GM21367 (cell line): ENCODE measurements around the gene DMD.
A peak's percentile ranks its signal among the peaks of the same experiment; 100 is the strongest.

Experiments used
- ATAC-seq: cut with Tn5 transposase; IDR thresholded peaks from one replicate; pipeline ENCODE4 v1.9.1; 2021; ENCODE audit not compliant: unreplicated experiment

The DMD gene

DNA sequence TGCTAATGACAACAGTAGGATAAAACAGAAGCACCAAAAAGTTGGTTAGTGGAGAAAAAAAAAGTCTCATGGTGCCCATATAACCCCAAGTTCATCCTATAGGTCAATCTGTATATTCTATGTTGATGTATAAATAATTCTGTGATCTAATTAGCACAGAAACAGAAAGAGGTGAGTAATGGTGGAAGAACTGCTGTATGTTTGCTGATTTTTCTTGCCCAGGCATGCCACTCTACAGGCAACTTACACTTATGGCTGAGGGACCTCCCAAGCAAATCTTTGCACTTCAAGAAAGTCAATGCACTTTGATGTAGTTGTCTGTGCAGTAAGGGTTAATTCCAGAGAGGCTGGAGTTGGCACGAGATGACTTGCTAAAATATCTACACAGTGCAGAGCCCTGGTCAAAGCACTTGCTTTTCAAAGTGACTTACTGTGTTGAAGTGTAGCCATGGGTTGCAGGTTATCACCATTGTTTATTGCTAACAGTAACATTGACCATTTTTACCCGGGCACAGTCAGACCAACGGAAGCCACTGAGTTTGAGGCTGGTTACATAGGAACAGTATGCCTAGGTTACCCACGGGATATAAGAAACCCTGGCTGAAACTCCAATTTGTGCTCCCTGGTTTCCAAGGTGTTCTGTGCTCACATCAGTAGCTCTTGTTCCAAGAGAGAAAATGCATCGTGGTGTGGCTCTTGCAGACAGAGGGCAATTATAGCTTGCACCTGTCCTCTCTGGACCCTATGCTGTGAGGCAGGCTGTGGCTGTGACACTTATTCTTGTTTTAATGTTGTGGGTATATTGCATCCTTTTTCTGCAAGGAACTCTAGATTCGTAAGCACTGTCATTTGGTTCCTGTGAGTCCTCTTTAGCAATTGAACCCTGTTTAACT lies 1998.2 kb downstream of the DMD start:
- ATAC-seq, result no peak

DNA sequence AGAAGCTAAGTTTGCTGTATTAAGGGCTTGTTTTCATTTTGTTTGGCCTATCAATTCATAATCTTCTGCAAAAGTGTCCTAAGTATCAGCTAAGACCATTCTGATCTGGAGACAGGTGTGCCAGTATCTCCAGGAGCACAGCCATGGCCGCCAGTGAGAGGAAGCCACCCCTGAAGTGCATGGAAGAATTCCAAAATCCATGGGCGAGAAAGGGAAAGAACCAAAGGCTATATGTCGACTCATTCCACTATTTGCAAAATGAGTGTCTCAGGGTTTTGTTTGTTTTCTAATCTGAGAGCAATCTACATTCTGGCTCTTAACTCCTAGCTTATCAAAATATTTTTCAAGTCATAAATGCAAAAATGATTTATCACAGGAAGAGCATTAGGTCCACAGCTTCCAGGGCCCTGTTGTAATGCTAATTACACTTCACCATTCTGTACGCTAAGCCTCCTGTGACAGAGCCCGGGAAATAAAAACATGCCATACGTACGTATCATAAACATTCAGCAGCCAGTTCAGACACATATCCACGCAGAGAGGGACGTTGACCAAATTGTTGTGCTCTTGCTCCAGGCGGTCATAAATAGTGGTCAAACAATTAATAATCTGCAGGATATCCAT lies 2002.2 kb downstream of the DMD start:
- ATAC-seq, result no peak

DNA sequence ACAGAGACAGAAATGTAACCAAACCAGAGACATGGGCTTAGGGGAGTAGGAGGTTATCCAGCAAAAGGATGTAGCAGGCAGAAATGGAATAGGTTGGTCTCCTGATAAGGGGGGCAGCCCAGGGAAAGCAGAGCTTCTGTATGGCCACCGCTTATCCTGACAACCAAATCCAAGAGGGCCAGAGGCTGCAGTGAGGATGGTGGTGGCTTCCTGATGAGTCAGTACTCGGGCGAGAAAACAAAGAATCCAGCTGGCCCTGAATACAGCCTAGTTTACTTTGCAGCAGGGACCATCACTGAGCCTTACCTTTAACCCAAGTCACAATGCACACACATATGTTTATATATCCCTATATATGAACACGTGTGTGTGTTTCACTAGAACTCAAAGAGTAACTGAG lies 2009.8 kb downstream of the DMD start:
- ATAC-seq, result no peak

DNA sequence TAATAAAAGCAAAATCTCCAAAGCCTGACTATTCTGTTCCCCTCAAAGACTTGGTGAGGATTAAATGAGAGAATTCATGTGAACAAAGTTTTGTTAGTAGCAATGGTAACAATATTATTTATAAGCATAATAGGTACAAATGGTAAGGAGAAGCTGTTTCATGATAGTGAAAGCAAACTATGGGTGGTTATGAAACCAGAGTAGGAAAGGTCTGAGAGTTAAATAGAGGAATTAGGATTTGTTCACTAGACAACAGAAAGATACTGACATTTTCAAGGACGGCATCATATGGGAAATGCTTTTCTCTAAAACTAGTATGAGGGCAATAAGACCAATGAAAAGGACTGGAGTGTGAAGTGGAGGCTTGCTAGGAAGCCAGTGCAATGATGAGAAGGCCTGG lies 2010.9 kb downstream of the DMD start:
- no peak for ATAC-seq

DNA sequence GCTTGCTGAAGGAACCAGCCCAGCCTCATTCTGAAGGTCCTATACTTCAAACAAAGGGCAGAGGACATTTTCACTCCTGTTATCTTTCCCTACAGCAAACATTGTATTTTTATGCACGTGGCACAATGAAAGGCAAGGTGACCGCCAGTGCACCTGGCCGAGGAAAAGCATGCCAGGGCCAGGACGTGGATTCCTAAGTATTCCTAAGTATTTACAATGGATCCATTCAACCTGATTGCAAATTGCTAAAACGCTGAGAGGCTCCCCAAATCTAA lies 2011.6 kb downstream of the DMD start:
- no peak for ATAC-seq

DNA sequence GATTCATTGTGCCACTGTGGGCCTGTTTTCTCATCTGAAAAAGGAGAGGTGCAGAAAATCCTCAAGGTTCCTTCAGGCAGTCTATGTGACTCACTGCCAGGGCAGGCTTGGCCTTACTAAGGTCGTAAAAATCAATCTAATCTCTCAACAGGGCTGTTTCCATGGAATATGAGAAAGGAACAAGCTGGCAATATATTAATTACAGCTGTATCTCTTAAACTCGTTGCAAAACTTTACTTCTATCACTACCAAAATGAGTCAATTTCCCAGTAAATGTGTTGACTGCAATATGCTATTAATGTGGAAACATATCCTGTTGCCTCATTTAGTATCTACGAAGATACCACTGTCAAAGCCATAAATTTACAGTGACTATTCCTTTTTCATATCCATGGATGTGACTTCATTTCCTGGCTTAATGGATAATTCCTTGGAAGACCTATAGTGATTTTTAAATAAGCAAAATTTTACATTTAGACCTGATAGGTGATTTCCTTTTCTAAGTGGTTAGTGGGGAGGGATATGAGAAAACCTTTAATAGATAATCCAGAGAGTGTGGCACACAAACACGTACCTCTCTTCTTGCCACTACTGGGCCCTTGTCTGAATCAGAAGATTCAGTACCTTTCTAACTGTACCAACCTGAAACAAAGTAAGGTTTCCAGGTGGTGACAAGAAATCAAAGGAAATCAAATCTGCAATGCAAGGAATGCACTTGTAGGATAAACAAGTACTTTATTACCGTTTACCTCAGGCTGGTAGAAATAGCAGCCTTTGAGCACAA lies 2012.1 kb downstream of the DMD start:
- ATAC-seq, result no peak

DNA sequence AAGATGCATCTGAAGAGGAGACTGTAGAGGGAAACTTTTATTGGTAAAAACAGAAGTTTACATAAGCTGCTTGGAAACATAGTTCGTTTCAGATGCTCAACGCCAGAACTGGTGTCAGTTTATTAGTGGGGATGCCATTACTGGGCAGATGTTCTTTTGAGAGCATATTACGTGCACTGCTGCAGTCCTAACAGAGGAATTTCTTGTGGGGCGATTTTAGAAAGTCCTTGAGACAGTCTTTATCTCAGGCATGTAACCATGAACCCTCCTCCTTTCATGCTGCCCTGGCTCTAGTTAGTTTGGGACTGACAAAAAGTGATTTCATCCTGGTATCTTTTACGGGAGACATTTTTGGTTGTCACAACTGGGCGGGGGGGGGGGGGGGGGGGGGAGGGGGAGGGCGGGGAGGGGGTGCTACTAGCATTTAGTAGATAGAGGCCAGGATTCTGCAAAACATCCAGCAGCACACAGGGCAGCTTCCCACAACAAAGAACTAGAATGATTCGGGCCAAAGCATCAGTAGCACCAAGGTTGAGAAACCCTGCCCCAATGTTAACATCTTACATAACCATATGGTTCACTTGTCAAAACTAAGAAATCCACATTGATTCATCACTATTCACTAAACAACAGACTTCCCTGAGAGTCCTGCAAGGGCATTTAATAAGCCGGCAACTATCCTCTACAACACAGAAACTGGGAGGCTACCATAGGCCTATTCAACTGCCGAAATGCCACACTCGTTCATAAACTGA lies 2021.0 kb downstream of the DMD start:
- ATAC-seq, result no peak

DNA sequence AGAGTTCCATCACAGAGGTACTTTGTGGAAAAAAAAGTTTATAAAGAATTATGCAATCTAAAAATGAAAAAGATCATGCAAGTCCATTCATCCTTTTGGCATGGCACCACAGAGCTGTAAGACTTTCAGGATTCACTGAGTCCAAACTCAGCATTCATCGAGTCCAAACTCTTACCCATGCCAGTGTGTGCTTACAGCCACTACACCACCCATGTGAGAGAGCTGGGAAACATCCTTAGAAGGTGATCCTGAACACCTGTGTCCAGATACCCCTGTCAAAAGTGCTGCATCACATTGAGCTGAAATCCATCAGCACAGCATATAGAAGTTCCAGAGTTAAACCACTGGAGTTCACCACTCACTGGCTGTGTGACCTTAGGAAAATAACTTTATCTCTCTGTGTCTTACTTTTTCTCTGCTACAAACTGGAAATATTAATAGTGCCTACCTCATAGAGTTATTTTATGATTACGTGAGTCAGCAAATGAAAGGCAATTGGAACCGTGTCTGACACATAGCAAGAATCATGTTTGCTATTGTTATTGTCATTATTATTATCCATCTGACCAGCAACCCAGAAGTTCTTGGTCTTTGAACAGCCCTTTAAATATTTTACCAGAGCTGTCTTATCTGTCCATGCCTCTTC lies 2024.5 kb downstream of the DMD start:
- no peak for ATAC-seq

DNA sequence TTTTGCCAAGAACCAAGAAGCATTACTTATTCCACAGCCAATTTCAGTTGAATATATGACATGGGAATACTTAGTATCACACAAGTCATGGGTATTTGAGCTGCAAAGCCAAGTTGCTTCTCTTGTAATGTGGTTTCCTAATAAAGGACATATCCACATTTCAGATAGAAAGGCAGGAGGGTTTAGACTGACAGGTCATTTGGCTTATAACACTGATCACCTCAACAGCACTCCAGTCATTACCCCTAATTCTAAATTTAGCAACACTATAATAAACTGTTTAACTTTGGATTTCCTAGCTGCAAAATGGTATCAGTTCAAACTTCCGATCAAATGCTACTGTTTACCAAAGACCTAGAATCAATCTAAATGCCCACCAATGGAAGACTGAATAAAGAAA lies 2025.5 kb downstream of the DMD start:
- no peak for ATAC-seq

DNA sequence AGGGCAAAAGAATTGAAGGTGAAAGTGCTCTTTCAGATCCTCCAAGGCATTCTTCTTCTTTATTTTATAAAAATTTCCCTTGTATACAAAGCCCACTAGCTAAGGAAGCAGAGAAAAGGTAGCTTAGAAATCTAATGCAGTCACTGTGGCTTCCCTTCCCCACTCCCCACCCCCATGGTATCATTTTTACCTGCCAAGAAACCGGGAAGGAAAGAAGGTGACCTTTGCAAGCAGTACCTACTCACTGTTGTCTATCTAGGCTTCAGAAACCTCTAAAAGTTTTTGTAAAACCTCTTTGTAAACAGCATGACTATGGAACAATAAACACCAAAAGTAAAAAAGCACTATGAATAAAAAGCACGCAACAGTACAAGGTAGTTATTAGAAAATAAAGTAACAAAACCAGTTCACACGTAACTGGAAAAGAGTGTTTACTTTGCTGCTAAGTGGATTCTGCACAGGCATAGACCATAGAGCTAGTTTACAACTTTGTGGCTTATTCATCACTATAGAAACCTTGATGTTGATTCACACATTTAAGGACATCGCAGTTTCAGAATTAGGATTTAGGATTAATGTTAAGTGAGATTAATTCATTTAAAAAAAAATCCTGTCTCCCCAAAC lies 2029.9 kb downstream of the DMD start:
- no peak for ATAC-seq

DNA sequence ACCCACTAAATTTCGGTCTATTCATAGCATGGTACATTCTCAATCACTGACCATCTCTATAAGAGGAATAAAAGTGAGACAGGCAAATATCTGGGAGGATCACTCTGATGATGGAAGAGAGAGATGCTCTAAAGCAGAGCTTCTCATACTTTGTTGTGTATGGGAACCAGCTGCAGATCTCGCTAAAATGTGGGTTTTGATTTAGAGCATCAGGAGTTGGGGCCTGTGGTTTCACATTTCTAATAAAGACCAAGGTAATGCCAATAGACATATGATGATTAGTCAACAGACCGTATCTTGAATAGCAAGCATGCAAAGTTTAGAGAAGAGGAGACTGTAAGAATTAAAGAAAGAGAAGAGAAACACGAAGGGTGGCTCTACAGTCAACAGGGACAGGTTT lies 2032.1 kb downstream of the DMD start:
- ATAC-seq, result no peak

DNA sequence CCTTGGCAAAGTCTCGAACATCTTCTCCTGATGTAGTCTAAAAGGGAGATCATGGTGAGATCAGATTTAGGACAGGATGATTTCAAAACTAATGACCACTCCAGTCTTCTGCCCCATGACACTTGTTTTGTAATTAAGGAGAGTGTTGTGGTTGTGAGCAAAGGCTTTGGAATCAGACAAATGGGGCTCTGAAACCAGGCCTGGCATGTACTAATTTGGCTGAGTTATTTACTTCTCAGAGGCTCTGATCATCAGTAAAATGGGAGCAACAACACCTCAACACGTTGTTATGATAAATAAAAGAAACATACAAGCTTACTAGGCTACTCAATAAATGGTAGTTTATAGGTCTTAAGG lies 2032.6 kb downstream of the DMD start:
- ATAC-seq, result no peak

DNA sequence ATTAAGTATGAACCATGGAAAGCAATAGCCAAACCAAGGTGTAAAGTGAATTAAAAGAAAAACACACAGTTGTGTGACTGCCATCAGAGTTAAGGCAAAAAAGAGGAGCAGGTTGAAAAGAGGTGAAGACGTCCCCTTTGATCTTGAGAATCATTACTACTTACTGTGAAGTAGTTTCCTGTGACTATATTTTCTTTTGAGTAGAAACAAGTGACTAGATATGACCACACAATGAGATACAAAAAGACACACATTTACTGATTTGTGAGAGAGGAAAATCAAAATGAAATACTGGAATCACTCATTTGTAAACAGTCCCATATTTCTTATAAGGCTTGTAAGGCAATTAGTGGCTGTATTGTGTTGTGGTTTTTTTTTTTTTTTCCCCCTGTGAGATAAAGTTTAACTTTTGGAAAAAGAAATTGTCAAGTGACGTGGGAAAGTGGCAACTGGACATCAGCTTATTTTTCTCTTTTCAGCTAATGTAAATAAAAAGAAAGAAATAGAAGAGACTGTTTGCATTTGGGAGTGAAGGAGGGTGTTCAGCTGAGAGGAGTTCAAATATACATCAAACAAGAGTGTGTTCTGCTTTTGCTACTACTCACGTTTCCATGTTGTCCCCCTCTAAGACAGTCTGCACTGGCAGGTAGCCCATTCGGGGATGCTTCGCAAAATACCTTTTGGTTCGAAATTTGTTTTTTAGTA lies 2033.1 kb downstream of the DMD start:
- ATAC-seq, result peak; percentile 53

DNA sequence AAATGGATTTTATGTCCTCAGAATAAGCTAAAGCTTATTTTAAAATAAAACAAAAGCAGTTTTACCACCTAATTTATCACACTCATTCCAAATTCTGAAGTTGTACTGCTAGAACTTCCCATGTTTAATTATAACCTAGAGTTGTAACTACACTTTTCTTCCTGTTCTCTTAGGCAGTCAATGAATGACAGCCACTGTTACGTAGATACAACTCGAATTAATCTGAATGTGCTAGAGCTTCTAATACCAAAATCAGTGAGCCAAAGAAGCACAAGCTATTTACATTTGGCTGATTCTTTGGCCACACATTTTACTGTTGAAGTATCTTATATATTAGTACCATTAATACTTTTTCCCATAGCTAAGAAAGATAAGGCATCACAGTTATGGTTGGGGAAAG lies 2040.6 kb downstream of the DMD start:
- no peak for ATAC-seq

DNA sequence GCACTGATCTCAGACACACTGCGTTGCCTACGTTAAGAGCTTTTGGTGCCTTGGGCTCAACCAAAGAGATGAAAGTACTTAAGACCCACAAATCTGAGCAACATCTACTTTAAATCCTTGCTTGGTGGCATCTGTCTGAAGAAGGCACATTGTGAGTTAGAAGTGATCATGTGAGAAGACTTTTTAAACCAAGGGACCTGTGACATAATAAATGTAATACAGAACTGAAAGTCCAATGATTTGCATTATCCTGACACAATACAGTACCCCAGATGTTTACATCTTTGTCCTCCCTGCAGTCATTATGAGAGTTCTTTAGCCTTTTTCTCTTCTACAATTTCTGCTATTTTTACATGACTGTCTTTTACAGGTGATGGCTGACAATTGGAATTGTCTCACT lies 2042.8 kb downstream of the DMD start:
- ATAC-seq, result peak; percentile 98

DNA sequence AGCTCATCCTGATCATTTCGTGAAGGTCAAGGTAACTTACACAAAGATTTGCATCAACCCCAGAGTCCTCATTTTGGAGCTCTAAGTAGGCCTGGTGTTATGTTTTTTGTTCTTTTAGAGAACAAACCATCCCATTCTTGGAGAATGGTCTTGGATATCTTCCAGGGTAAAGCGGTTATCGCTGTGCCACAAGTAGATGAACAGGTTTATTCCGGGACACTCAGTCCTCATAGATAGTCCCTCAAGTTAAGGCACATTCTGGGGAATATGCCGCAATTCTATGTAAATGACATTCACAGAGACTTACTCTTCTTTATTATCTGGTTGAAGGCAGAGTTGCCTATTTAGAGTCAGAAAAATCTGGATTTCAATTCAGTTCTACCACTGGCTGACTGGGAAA lies 2044.5 kb downstream of the DMD start:
- no peak for ATAC-seq

DNA sequence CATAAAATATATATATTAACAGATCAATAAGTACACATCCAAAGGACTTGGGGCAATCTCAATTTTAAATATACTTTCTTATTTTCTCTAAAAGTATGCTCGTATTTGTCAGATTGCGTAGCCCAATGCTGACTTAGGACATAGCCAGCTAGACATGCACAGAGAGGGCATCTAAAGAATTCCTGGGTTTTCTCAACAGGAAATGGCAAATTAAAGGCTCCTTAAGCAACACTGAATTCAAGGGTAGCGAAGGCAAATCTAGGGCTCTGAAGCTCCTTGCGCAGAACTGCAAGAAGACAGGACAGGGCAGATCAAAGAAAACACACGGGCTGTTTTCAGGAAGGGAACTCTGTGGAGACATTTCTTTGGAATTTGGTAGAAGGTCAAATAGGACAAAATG lies 2044.9 kb downstream of the DMD start:
- no peak for ATAC-seq

DNA sequence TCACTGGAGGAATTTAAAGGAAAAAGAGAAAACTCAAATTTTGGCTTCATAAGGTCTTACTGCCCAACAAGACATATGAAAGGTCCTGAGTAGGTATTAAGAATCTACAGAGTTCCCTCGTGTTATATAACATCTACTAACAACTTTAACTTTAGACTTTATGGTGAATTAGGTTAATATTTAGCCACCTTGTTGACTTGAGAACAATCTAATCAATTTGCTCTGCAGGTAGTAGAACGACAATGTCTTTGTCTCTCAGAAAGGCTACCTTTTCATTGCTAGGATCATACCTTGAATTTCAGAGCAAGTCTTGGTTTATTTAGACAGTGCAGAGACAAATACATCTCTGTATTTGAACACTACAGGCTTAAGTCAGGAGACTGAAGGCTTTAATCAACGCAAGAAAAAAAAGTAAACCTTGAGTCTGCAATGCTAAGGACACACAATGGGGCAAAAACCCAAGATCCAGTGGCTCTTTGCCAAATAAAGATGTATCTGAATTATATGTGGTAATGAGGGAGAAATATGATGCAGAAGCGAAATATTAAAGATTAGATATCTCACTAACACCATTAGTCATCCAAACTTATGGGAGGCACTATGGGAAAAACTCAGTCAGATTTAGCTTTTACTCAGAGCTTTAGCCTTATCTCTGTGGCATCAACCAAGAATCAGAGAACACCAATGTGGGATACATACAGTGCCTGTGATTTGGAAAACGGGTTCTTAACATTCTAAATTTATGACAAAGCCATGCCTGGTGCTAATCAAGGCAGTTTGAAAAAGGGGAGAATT lies 2045.9 kb downstream of the DMD start:
- no peak for ATAC-seq

DNA sequence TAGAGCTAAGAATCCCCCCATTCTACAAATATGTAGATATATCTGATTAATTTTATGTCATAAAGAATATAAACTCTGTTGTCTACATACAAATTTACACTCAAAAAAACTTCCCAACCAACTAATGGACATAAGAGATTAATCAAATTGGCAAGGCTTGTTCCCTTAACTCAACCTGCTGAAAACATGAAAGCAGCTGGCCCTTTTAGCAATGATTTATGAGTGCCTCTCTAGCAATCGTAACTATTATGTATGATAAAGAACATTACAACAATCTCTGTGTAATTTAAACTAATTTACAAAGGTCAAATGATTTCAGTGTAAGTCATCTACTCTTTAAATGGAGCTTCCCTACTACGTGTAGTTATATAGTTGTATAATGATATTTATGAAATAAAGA lies 2056.4 kb downstream of the DMD start:
- ATAC-seq, result no peak
